ENCODE data around the gene PSMA6. TPM values are rescaled to one million over a fixed set of nuclear protein-coding genes. Genes with fewer than 3 reads are reported as not detected.

Gene PSMA6
- total RNA-seq, 1 experiment from 2014 or later, result 325 TPM

DNA sequence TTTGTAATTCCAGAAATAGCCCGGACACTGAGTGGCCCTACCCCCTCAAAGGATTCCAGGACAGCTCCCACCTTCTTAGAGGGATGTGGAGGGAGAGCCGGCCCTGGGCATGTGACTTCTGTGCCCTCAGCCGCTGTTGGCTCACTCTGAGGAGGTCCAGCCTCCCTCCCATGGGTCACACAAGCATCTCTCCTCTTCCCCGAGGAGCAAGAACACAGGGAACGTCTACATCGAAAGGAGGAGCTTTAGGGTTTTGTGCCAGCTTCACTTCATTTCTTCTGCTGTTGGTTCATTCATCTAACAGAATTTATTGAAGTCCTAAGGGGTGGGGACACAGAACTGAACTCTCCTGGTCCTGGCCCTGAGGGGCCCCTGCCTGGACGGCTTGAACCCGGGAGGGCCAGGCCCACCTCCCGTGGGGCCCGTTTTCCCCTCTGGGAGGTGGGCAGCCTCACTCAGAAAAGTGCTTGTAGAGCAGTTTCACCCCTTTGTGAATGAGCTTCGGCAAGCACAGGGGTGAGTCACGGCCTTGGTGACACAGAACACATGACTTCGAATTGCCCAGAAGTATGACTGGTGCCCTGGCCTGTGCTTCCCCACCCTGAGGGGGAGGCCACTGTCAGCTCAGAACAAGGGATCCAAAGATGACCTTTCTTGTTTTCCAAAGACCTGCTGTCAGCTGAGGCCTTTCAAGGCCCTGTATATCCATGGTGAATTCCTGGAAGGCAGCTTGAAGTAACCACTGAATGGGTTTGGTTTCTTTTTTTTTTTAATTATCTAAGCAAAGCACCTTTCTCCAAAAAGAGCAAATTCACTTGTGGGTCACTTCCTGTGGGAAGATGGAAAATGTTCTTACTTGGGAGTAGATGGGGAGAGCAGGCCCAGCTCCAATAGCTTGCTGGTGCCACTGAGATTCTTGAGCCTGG is 73.2 kb downstream of the PSMA6 start:
- Histone ChIP-seq H3K9me3 (replicated peaks) (no peaks in the 10 kb centered on the region), H3K27ac (peak overlapping the region; percentile 88), H3K36me3 (no peaks in the 10 kb centered on the region), H3K4me1 (replicated peaks) (peaks cover 64% of the 10 kb centered on the region), H3K4me3 (no peak overlapping the region), H3K27me3 (replicated peaks) (no peaks in the 10 kb centered on the region)
- DNase-seq (ENCODE audit: low read depth in 1 of 2, low spot score in 2 of 2), result peak; percentile 87 to 93

DNA sequence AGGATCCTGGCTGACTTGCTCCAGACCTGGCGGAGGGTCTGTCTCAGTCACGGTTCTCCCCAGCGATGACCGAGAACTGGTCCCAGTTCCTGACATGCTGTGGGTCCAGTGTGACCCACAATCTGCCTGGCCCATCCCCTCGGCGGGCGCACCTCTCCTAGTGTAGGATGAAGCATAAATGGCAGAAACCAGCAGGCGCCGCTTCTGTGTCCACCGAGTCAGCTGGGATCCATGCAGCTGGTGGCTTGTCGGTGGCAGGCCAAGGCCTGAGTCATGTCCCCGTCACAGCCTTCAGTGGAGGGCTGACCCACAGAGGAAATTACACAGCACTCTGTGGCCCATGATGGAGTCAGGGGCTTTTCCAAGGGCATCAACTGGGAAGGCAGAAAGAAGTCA is 73.9 kb downstream of the PSMA6 start:
- H3K9me3 ChIP-seq (replicated peaks), result no peaks in the 10 kb centered on the region
- H3K4me3 ChIP-seq, result no peak overlapping the region
- peak overlapping the region; percentile 88 for H3K27ac ChIP-seq
- peaks cover 64% of the 10 kb centered on the region for H3K4me1 ChIP-seq (replicated peaks)
- H3K27me3 ChIP-seq (replicated peaks), result no peaks in the 10 kb centered on the region
- H3K36me3 ChIP-seq, result no peaks in the 10 kb centered on the region
- peak; percentile 53 to 73 for DNase-seq (ENCODE audit: low read depth in 1 of 2, low spot score in 2 of 2)

DNA sequence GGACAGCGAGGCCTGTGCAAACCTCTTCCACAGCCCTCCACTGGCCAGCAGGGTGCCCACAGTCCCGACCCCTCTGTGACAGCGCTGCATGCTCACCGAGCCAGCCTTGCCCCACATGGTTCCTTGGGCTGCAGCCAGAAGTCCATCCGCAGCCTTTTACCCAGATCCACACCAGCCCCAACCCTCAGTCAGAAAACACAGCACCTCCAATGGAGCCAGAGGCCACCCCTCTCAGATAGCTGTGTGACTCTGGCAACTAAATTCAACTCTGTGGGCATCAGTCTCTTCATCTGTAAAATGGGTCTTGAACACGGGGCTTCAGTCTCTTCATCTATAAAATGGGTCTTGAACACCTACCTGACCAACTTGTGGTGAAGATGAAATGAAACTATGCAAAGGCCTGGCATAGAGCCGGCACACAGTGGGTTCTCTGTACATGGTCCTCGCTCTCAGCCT is 74.4 kb downstream of the PSMA6 start:
- H3K4me1 ChIP-seq (replicated peaks), result peaks cover 64% of the 10 kb centered on the region
- no peak for DNase-seq (ENCODE audit: low read depth in 1 of 2, low spot score in 2 of 2)
- H3K27me3 ChIP-seq (replicated peaks), result no peaks in the 10 kb centered on the region
- H3K9me3 ChIP-seq (replicated peaks), result no peaks in the 10 kb centered on the region
- no peak overlapping the region for H3K4me3 ChIP-seq
- H3K27ac ChIP-seq, result peak overlapping the region; percentile 88
- no peaks in the 10 kb centered on the region for H3K36me3 ChIP-seq

DNA sequence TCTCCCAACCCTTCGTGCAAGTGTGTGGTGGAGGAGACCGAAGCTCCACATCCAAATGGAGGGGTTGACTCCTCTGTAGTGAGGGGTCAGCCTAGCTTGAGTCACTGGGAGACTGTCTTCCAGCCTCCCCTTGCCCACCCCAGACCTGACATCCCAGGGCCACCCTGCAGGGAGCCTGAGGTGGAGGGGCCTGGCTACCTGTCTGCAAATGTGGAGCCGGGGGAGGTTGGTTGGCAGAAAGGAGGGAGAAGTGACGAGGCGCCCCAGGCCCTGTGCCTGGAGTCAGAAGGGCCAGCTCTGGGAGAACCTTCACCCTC is 74.8 kb downstream of the PSMA6 start:
- Histone ChIP-seq H3K9me3 (replicated peaks) (no peaks in the 10 kb centered on the region), H3K27me3 (replicated peaks) (no peaks in the 10 kb centered on the region), H3K4me1 (replicated peaks) (peaks cover 64% of the 10 kb centered on the region), H3K36me3 (no peaks in the 10 kb centered on the region), H3K4me3 (no peak overlapping the region), H3K27ac (no peak overlapping the region)
- DNase-seq (ENCODE audit: low read depth in 1 of 2, low spot score in 2 of 2), result no peak

Other genes with a start within 250 kb of the PSMA6 start
- 40.3 and 47.7 TPM in 2 replicates for gene FAM177A1, start 246.1 kb upstream of the PSMA6 start, total RNA-seq (2014; rRNA removed; shearing (Covaris generic))
- 21.7 and 25.7 TPM in 2 replicates for gene PPP2R3C, start 170.4 kb upstream of the PSMA6 start, total RNA-seq (2014; rRNA removed; shearing (Covaris generic))
- 20.0 and 33.4 TPM in 2 replicates for gene PRORP, start 169.8 kb upstream of the PSMA6 start, total RNA-seq (2014; rRNA removed; shearing (Covaris generic))
- 115 and 172 TPM in 2 replicates for gene NFKBIA, start 112.4 kb downstream of the PSMA6 start, total RNA-seq (2014; rRNA removed; shearing (Covaris generic))
- not detected in 2 replicates for gene INSM2, start 241.8 kb downstream of the PSMA6 start, total RNA-seq (2014; rRNA removed; shearing (Covaris generic))